SU-DHL-6 (cell line): ENCODE measurements around the gene CCDC85A.

Experiments used
- EZH2phosphoT487 ChIP-seq: fragments of 200-600 bp; sonication (generic), shearing (Covaris generic); conservative IDR thresholded peaks from 2 replicates; pipeline ENCODE4 v1.6.1; 2018; ENCODE audit warnings: mild to moderate bottlenecking, antibody characterized with exemption, low read length, moderate library complexity, mixed read lengths
- TF ChIP-seq, protein P1 (sequence below): fragments of 200-600 bp; sonication (generic); IDR thresholded peaks from one replicate; pipeline ENCODE4 v1.5.1; 2017; ENCODE audit warnings: antibody characterized with exemption, mild to moderate bottlenecking, low read length, moderate library complexity; ENCODE audit not compliant: insufficient read depth, poor library complexity, severe bottlenecking

GRCh38 chr2:56170504-56170903 is 13.3 kb upstream of the CCDC85A start:
- TF ChIP-seq, protein P1, sequence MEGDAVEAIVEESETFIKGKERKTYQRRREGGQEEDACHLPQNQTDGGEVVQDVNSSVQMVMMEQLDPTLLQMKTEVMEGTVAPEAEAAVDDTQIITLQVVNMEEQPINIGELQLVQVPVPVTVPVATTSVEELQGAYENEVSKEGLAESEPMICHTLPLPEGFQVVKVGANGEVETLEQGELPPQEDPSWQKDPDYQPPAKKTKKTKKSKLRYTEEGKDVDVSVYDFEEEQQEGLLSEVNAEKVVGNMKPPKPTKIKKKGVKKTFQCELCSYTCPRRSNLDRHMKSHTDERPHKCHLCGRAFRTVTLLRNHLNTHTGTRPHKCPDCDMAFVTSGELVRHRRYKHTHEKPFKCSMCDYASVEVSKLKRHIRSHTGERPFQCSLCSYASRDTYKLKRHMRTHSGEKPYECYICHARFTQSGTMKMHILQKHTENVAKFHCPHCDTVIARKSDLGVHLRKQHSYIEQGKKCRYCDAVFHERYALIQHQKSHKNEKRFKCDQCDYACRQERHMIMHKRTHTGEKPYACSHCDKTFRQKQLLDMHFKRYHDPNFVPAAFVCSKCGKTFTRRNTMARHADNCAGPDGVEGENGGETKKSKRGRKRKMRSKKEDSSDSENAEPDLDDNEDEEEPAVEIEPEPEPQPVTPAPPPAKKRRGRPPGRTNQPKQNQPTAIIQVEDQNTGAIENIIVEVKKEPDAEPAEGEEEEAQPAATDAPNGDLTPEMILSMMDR = no peak
- TF ChIP-seq EZH2phosphoT487 = no peak
